Endometrial microvascular endothelial cells (primary cell): Measurements from ENCODE around the gene PTPRF. TPM values are rescaled to one million over a fixed set of nuclear protein-coding genes. Genes with fewer than 3 reads are reported as not detected.

ENCODE experiments used
- in situ Hi-C: cut with HindIII; loops from 2 replicates; pipeline ENCODE4 v1.10.0; 2017; ENCODE audit warnings: low sequenced_read_pairs, low pct_unique_long_range_greater_than_20kb; ENCODE audit errors: inconsistent ontology term
- total RNA-seq: library from RNA; depleted of rRNA; stranded (reverse); fragments of >200 nt; gene quantifications from one replicate; pipeline ENCODE4 v1.2.3, GENCODE V29; 2015; ENCODE audit errors: inconsistent ontology term

PTPRF gene
- total RNA-seq, 1 donor from 2014 or later: 75.3 TPM

- in situ Hi-C loops: no loop called here
Observed at GRCh38 chr1:43566382-43567044, 35.8 kb downstream of the PTPRF start.

- in situ Hi-C loops: no loop called here
Observed at GRCh38 chr1:43569175-43569574, 38.5 kb downstream of the PTPRF start.

- in situ Hi-C loops: no loop called here
Observed at GRCh38 chr1:43570277-43570676, 39.6 kb downstream of the PTPRF start.

GRCh38 chr1:43570715-43571114 is 40.0 kb downstream of the PTPRF start:
- in situ Hi-C loops: no loop called here

- in situ Hi-C loops: no loop called here
Observed at GRCh38 chr1:43572084-43572483, 41.4 kb downstream of the PTPRF start.

DNA sequence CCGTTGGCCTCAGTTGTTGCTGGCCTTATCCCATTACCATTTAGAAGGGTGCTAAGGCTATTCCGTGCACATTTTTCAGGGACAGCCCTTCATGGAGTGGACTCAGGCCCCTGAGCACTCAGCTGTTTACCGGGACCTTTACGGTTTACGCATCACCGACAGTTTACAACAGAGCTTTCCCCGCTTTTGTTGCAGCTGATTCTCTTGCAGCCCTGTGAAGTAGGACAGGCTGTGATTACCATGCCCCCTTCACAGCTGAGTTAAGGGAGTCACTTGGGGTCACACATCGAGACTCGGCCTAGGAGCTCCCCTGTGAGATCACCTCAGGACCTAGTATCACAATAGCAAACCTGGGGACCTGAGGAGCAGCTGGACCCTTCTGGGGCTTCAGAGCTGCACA is 41.9 kb downstream of the PTPRF start:
- in situ Hi-C loops: no loop called here

DNA sequence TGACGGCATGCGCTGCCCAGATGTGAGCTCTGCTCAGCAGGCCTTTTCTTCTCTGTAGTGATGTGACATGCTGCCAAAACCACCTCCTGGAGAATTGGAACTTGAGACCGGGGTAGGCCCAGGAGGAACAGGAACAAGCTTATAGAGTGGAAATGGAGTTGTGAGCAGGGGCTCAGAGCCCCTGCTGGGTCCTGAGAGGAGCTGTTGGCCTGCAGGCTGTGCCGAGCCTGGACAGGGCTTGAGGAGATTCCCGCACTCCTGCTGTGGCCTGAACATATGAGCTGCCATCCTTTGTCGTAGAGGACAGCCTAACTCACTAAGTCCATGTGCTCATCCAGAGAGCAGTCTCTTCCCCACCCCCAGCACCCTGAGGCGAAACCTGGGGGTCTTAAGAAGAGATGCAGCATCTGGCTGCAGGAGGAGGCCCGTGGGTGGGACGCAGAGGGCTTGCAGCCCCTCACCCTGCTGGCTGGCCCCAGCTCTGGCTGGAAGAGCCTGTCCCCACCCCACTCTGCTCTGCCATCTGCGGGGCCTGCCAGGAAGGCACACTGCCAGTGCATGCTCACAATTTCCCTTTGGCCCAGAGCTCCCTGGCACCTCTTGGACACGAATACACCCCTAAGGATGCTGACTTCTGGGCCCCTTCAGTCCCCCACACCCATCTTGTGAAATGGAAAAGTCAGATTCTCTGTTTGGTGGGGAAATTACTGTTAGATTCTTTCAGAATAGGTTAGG is 42.5 kb downstream of the PTPRF start:
- in situ Hi-C loops: no loop called here

- in situ Hi-C loops: no loop called here
Observed at GRCh38 chr1:43576521-43576920, 45.8 kb downstream of the PTPRF start.

GRCh38 chr1:43577655-43578542 is 47.2 kb downstream of the PTPRF start:
- in situ Hi-C loops: no loop called here

GRCh38 chr1:43580039-43580438 is 49.4 kb downstream of the PTPRF start:
- in situ Hi-C loops: no loop called here

DNA sequence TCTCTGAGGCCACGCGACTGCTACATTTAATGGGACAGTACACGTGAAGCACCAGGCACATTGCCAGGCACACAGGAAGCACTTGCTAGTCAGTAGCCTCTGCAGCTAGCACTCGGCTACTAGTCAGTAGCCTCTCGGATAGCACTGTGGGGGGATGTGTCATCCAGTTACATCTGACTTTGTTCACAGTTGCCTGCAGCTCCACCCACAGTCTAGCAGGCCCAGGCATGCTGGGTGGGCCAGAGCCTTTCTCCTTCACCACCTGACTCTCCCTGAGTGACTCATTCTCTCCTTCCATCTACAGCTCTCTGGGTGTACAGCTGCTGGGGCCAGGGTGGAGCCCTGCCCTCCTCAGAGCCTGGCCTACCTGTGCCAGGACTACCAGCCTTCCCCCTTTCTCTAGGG is 51.5 kb downstream of the PTPRF start:
- in situ Hi-C loops: no loop called here

DNA sequence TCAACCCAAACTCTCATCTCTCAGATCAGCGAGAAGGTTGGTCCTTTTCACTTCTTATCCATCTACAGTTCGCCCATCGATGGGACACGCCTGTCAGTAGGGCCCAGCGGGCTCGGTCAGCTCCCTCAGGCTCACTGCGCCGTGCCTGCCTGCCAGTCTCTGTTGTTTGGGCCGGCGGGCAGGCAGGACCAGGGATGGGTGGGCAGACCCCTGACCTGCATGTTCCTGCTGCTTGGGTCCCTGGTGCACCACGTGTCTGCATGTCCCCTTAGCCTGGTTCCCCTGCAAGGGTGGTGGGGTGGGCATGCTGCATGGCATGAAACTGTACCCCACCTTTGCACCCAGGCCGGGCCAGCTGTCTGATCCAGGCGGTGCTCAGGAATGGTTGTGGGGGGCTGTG is 52.4 kb downstream of the PTPRF start:
- in situ Hi-C loops: no loop called here

- in situ Hi-C loops: no loop called here
Observed at GRCh38 chr1:43584204-43584603, 53.5 kb downstream of the PTPRF start.

DNA sequence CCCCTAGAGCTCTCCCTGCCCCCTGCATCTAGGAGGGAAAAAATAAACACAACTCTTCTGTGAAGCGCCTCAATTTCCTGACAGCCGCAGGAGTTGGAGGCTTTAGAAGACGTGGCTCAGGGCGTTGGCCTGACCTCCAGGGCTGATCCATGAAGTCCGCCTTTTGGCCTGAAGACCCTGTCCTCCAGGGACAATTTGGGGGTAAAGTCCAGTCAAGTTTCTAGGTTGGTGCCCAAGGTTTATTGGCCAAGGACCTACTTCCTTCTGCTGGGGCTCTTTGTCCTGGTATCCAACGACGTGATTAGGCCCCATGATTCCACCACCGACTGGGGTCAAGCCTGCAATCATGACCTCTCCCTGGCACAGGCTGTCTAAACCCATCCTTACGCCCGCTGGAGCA is 54.9 kb downstream of the PTPRF start:
- in situ Hi-C loops: no loop called here

- in situ Hi-C loops: no loop called here
Observed at GRCh38 chr1:43586136-43586731, 55.6 kb downstream of the PTPRF start.

- in situ Hi-C loops: no loop called here
Observed at GRCh38 chr1:43587001-43587400, 56.3 kb downstream of the PTPRF start.

DNA sequence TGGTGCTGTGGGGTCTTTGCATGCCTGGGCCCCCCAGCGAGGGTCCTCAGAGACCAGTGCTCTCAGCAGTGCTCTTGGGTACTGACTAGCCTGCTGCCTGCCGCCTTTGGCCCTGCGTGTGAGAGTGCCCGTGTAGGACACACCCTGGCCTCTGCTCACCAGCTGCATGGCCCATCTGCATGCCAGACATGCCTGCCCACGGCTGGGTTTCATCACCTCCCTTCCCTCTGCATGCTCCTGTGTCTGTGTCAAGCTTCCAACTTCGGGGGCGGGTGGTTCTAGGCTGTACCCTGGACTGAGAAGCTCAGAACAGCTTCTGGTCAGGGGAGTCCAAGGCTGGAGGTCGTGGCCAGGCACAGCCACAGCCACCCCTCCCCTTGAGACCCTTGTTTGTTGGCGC is 56.9 kb downstream of the PTPRF start:
- in situ Hi-C loops: no loop called here

GRCh38 chr1:43588592-43588991 is 57.9 kb downstream of the PTPRF start:
- in situ Hi-C loops: no loop called here

- in situ Hi-C loops: no loop called here
Observed at GRCh38 chr1:43590388-43590925, 59.8 kb downstream of the PTPRF start.
